Type B pancreatic cell (in vitro differentiated cells): ENCODE measurements around the gene SPAG8. TPM values are rescaled to one million over a fixed set of nuclear protein-coding genes. Genes with fewer than 3 reads are reported as not detected.

Source experiments
- DNase-seq: peaks from one replicate; pipeline ENCODE4 v3.0.0; 2021; ENCODE audit warnings: mixed read lengths; ENCODE audit not compliant: unreplicated experiment; ENCODE audit errors: extremely low spot score
- H3K27ac Mint-ChIP-seq: 2 replicates; pipeline ENCODE4 v1.8.0; 2021; ENCODE audit warnings: mild to moderate bottlenecking, mixed read lengths
- H3K27me3 Mint-ChIP-seq: 2 replicates; pipeline ENCODE4 v1.8.0; 2021; ENCODE audit warnings: mixed read lengths
- H3K36me3 Mint-ChIP-seq: 2 replicates; pipeline ENCODE4 v1.8.0; 2021; ENCODE audit warnings: mixed read lengths
- H3K4me1 Mint-ChIP-seq: one replicate; pipeline ENCODE4 v1.8.0; 2021; ENCODE audit warnings: mixed read lengths; ENCODE audit not compliant: unreplicated experiment
- H3K4me3 Mint-ChIP-seq: 2 replicates; pipeline ENCODE4 v1.8.0; 2021; ENCODE audit warnings: mild to moderate bottlenecking, mixed read lengths
- H3K9me3 Mint-ChIP-seq: 2 replicates; pipeline ENCODE4 v1.8.0; 2021; ENCODE audit warnings: mixed read lengths
- total RNA-seq: library from RNA; stranded (reverse); gene quantifications from 2 replicates; pipeline ENCODE4 v1.2.1, GENCODE V29; 2021; ENCODE audit warnings: low replicate concordance
- TF ChIP-seq, protein P1 (sequence below): fragments of 200-600 bp; sonication (generic); conservative IDR thresholded peaks from 2 replicates; pipeline ENCODE4 v1.5.0; 2021; ENCODE audit warnings: antibody characterized with exemption, mild to moderate bottlenecking

Gene SPAG8
- total RNA-seq, 1 donor from 2014 or later: 14.2 TPM

- Mint-ChIP-seq H3K4me3 (no peak overlapping the region), H3K9me3 (no peaks in the 10 kb centered on the region), H3K36me3 (no peaks in the 10 kb centered on the region), H3K27me3 (no peaks in the 10 kb centered on the region), H3K4me1 (peaks cover 10% of the 10 kb centered on the region), H3K27ac (no peak overlapping the region)
- no peak for DNase-seq
- TF ChIP-seq, protein P1, sequence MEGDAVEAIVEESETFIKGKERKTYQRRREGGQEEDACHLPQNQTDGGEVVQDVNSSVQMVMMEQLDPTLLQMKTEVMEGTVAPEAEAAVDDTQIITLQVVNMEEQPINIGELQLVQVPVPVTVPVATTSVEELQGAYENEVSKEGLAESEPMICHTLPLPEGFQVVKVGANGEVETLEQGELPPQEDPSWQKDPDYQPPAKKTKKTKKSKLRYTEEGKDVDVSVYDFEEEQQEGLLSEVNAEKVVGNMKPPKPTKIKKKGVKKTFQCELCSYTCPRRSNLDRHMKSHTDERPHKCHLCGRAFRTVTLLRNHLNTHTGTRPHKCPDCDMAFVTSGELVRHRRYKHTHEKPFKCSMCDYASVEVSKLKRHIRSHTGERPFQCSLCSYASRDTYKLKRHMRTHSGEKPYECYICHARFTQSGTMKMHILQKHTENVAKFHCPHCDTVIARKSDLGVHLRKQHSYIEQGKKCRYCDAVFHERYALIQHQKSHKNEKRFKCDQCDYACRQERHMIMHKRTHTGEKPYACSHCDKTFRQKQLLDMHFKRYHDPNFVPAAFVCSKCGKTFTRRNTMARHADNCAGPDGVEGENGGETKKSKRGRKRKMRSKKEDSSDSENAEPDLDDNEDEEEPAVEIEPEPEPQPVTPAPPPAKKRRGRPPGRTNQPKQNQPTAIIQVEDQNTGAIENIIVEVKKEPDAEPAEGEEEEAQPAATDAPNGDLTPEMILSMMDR: no peak
Measured at GRCh38 chr9:35774907-35775635, 37.0 kb downstream of the SPAG8 start.

DNA sequence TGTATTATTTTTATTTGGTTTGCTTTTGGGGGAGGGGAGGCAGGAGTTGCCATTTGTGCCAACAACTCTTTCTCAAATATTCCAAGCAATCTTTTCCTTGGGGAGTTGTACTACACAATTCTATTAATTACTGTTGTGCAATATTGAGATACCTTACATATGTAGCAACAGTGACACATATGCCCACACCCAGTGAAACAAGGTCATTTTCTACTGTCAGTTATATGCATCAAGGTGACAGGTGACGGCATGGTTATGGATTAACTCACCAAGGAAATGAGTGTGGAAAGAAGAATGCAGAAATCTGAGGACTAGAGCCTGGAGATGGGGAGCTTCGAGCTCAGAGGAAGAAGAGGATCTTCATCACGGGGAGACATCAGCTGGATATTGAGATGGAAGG lies 40.1 kb downstream of the SPAG8 start:
- H3K4me3 Mint-ChIP-seq: no peak overlapping the region
- no peaks in the 10 kb centered on the region for H3K27me3 Mint-ChIP-seq
- H3K9me3 Mint-ChIP-seq: no peaks in the 10 kb centered on the region
- no peaks in the 10 kb centered on the region for H3K36me3 Mint-ChIP-seq
- no peak overlapping the region for H3K27ac Mint-ChIP-seq
- TF ChIP-seq, protein P1: no peak
- DNase-seq: no peak
- H3K4me1 Mint-ChIP-seq: peaks cover 10% of the 10 kb centered on the region

GRCh38 chr9:35771534-35771933 lies 40.5 kb downstream of the SPAG8 start:
- Mint-ChIP-seq H3K27me3 (no peaks in the 10 kb centered on the region), H3K4me1 (peaks cover 10% of the 10 kb centered on the region), H3K36me3 (no peaks in the 10 kb centered on the region), H3K27ac (no peak overlapping the region), H3K4me3 (no peak overlapping the region), H3K9me3 (no peaks in the 10 kb centered on the region)
- DNase-seq: no peak
- TF ChIP-seq, protein P1: no peak

DNA sequence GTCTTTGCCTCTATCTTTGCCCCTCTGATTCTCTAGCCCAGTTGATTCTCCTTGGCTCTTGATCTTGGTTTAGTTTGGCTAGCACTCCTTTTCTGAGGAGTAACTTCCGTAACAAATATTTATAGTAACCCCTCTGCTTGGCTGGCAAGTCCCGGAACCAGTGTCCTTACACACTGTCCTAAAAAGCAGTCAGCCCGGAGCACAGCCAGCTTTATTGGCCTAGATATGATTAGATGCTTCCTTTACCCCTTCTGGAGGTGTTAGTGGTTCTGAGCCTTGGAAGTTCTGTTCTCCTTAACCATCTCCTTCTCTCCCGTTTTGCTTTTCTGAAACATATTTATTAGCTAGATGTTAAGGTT lies 41.0 kb downstream of the SPAG8 start:
- Mint-ChIP-seq H3K4me3 (no peak overlapping the region), H3K27ac (no peak overlapping the region), H3K27me3 (no peaks in the 10 kb centered on the region), H3K36me3 (no peaks in the 10 kb centered on the region), H3K9me3 (no peaks in the 10 kb centered on the region), H3K4me1 (peaks cover 10% of the 10 kb centered on the region)
- TF ChIP-seq, protein P1: no peak
- DNase-seq: no peak

- no peaks in the 10 kb centered on the region for H3K4me1 Mint-ChIP-seq
- TF ChIP-seq, protein P1: no peak
- H3K27ac Mint-ChIP-seq: no peak overlapping the region
- H3K36me3 Mint-ChIP-seq: no peaks in the 10 kb centered on the region
- DNase-seq: no peak
- H3K9me3 Mint-ChIP-seq: no peaks in the 10 kb centered on the region
- no peaks in the 10 kb centered on the region for H3K27me3 Mint-ChIP-seq
- no peak overlapping the region for H3K4me3 Mint-ChIP-seq
Measured at GRCh38 chr9:35769763-35770162, 42.3 kb downstream of the SPAG8 start.
